PC-9 (cell line): ENCODE measurements around the gene DNAAF2. TPM values are rescaled to one million over a fixed set of nuclear protein-coding genes. Genes with fewer than 3 reads are reported as not detected.

Experiments
- BruUV-seq: library from RNA; stranded (reverse); fragments of 400-500 nt; replicated peaks from 2 replicates; lab custom pipeline; 2021; lab: Mats Ljungman, UMichigan
- CTCF ChIA-PET: fragments of 300-600 bp; sonication (Branson Sonifier 250); formaldehyde crosslinking; loops from one replicate; lab custom pipeline; 2022; ENCODE audit warnings: antibody characterized with exemption; lab: Charles Lee
- POLR2A ChIA-PET: fragments of 300-600 bp; sonication (Branson Sonifier 250); formaldehyde crosslinking; loops from one replicate; lab custom pipeline; 2022; ENCODE audit warnings: antibody characterized with exemption; ENCODE audit not compliant: unreplicated experiment; lab: Charles Lee
- DNase-seq, 2 experiments: peaks; one replicate each; pipeline versions ENCODE4 v3.0.0 to v3.0.0-alpha.2; 2015 to 2022; ENCODE audit warnings: mixed read lengths in 1 of 2
- H2AFZ ChIP-seq: fragments of 200-600 bp; sonication (generic); 2 replicates; pipeline ENCODE4 v1.8.1; 2017; ENCODE audit warnings: antibody characterized with exemption
- H3F3A ChIP-seq: fragments of 200-600 bp; sonication (generic); 2 replicates; pipeline ENCODE4 v1.8.1; 2017; ENCODE audit warnings: antibody characterized with exemption, mild to moderate bottlenecking, low read depth; ENCODE audit not compliant: insufficient read depth
- H3K27ac ChIP-seq: fragments of 200-600 bp; sonication (generic); 2 replicates; pipeline ENCODE4 v1.6.1; 2016; ENCODE audit warnings: mixed run types
- H3K27me3 ChIP-seq: fragments of 200-600 bp; sonication (generic); 2 replicates; pipeline ENCODE4 v1.6.1; 2016; ENCODE audit warnings: low read depth, mixed run types; ENCODE audit not compliant: insufficient read depth
- H3K36me3 ChIP-seq: fragments of 200-600 bp; sonication (generic); 2 replicates; pipeline ENCODE4 v1.6.1; 2016; ENCODE audit warnings: low read depth, mixed run types
- H3K4me1 ChIP-seq: fragments of 200-600 bp; sonication (generic); replicated peaks from 2 replicates; pipeline ENCODE4 v1.6.1; 2016; ENCODE audit warnings: mixed run types; ENCODE audit not compliant: insufficient read depth
- H3K4me2 ChIP-seq: fragments of 200-600 bp; sonication (generic); 2 replicates; pipeline ENCODE4 v1.6.1; 2017; ENCODE audit warnings: mixed run types
- H3K4me3 ChIP-seq: fragments of 200-600 bp; sonication (generic); 2 replicates; pipeline ENCODE4 v1.6.1; 2016; ENCODE audit warnings: mixed run types
- H3K79me2 ChIP-seq: fragments of 200-600 bp; sonication (generic); 2 replicates; pipeline ENCODE4 v1.6.1; 2017; ENCODE audit warnings: low read depth, mixed run types
- H3K9me2 ChIP-seq: fragments of 200-600 bp; sonication (generic); 2 replicates; pipeline ENCODE4 v1.8.1; 2017; ENCODE audit warnings: mild to moderate bottlenecking; ENCODE audit not compliant: insufficient read depth
- H3K9me3 ChIP-seq: fragments of 200-600 bp; sonication (generic); 2 replicates; pipeline ENCODE4 v1.8.1; 2016; ENCODE audit warnings: low read depth; ENCODE audit not compliant: insufficient read depth
- H4K20me1 ChIP-seq: fragments of 200-600 bp; sonication (generic); 2 replicates; pipeline ENCODE4 v1.8.1; 2017; ENCODE audit not compliant: insufficient read depth
- EZH2 ChIP-seq: fragments of 200-600 bp; sonication (generic); IDR thresholded peaks from 2 replicates; pipeline ENCODE4 v1.8.0; 2017; ENCODE audit warnings: antibody characterized with exemption, low read depth
- intact Hi-C: fragments of 100-400 bp; cut with micrococcal nuclease; formaldehyde crosslinking; loops from one replicate; pipeline ENCODE4 v1.10.0; 2022; ENCODE audit not compliant: unreplicated experiment
- total RNA-seq: library from RNA; stranded (reverse); gene quantifications from 2 replicates; pipeline ENCODE4 v1.2.3, GENCODE V29; 2021
- TF ChIP-seq, protein P1 (sequence below): fragments of 200-600 bp; sonication (generic); conservative IDR thresholded peaks from 2 replicates; pipeline ENCODE4 v1.6.1; 2017; ENCODE audit warnings: mixed run types, antibody characterized with exemption, mild to moderate bottlenecking, moderate library complexity

DNAAF2 gene
- total RNA-seq, 1 experiment from 2014 or later = 8.2 TPM

GRCh38 chr14:49640540-49641417, 5.7 kb upstream of the DNAAF2 start:
- POLR2A ChIA-PET = interaction anchor here (0.6 kb wide), 1 partner anchor 179 kb away, joined by 3 read pairs; no protein-coding TSS in a partner anchor

DNA sequence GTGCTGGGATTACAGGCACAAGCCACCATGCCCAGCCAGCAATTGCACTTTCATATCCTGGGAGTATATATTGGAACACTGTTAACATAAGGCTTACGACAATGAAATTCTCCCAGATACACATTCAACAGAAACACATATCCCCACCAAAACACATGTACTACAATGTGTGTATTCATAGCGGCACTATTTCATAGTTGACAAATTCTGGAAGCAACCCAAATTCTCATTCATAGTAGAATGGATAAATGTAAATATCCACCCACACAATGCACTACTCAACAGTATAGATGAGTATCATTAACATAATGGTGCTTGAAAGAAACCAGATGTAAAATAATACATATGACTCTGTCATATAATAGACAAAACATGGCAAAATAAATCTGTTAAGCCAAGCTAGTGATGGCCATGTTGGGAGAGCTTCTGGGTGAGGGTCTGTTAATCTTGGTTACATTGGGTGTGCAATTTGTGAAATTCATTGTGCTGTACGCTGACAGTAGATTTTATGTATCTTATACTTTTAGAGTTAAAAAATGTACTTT, 2.6 kb upstream of the DNAAF2 start:
- BruUV-seq = no TSS peak
- no peak for DNase-seq
- Histone ChIP-seq H3K9me2 (no peaks in the 10 kb centered on the region), H3K36me3 (peaks cover 24% of the 10 kb centered on the region), H2AFZ (no peak overlapping the region), H3K79me2 (peaks cover 90% of the 10 kb centered on the region), H3K4me1 (peaks cover 14% of the 10 kb centered on the region), H3K4me3 (no peak overlapping the region), H3K9me3 (no peaks in the 10 kb centered on the region), H3K27me3 (no peaks in the 10 kb centered on the region), H4K20me1 (peaks cover 44% of the 10 kb centered on the region), H3K4me2 (no peak overlapping the region), H3F3A (peaks cover 63% of the 10 kb centered on the region), H3K27ac (no peak overlapping the region)
- ChIA-PET CTCF (no interaction called here), POLR2A (interaction anchor here (0.6 kb wide), 1 partner anchor 9 kb away, joined by 3 read pairs; no protein-coding TSS in a partner anchor)
- intact Hi-C loops = no loop called here
- TF ChIP-seq, protein P1, sequence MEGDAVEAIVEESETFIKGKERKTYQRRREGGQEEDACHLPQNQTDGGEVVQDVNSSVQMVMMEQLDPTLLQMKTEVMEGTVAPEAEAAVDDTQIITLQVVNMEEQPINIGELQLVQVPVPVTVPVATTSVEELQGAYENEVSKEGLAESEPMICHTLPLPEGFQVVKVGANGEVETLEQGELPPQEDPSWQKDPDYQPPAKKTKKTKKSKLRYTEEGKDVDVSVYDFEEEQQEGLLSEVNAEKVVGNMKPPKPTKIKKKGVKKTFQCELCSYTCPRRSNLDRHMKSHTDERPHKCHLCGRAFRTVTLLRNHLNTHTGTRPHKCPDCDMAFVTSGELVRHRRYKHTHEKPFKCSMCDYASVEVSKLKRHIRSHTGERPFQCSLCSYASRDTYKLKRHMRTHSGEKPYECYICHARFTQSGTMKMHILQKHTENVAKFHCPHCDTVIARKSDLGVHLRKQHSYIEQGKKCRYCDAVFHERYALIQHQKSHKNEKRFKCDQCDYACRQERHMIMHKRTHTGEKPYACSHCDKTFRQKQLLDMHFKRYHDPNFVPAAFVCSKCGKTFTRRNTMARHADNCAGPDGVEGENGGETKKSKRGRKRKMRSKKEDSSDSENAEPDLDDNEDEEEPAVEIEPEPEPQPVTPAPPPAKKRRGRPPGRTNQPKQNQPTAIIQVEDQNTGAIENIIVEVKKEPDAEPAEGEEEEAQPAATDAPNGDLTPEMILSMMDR = no peak
- no peak for TF ChIP-seq EZH2

More at GRCh38 chr14:49640540-49641417, 5.7 kb upstream of the DNAAF2 start:
- peaks cover 51% of the 10 kb centered on the region for H4K20me1 ChIP-seq
- H3K4me1 ChIP-seq = peaks cover 13% of the 10 kb centered on the region
- CTCF ChIA-PET = no interaction called here
- H3K4me3 ChIP-seq = no peak overlapping the region
- H3K27me3 ChIP-seq = no peaks in the 10 kb centered on the region
- no peak for DNase-seq
- no peaks in the 10 kb centered on the region for H3K9me2 ChIP-seq
- BruUV-seq = no TSS peak
- no peak overlapping the region for H3K4me2 ChIP-seq
- H3K79me2 ChIP-seq = peaks cover 76% of the 10 kb centered on the region
- TF ChIP-seq EZH2 = no peak
- TF ChIP-seq, protein P1 = no peak
- peaks cover 27% of the 10 kb centered on the region for H3K36me3 ChIP-seq
- H3K9me3 ChIP-seq = no peaks in the 10 kb centered on the region
- H3K27ac ChIP-seq = no peak overlapping the region
- H3F3A ChIP-seq = peaks cover 56% of the 10 kb centered on the region
- intact Hi-C loops = no loop called here
- no peak overlapping the region for H2AFZ ChIP-seq

GRCh38 chr14:49636866-49637265, 1.8 kb upstream of the DNAAF2 start:
- Histone ChIP-seq H3K9me3 (no peaks in the 10 kb centered on the region), H3K4me3 (peak overlapping the region; percentile 89; the same call in 1 of the 2 replicates), H3K4me1 (peaks cover 17% of the 10 kb centered on the region), H3K4me2 (peak overlapping the region; percentile 90), H3F3A (peaks cover 58% of the 10 kb centered on the region), H3K36me3 (peaks cover 24% of the 10 kb centered on the region), H3K27ac (no peak overlapping the region), H3K9me2 (no peaks in the 10 kb centered on the region), H3K27me3 (no peaks in the 10 kb centered on the region), H3K79me2 (peaks cover 92% of the 10 kb centered on the region), H4K20me1 (peaks cover 37% of the 10 kb centered on the region), H2AFZ (no peak overlapping the region)
- ChIA-PET POLR2A (interaction anchor here (0.6 to 0.9 kb wide), 2 partner anchors 113 to 132 kb away, joined by 3 to 10 read pairs; no protein-coding TSS in a partner anchor), CTCF (interaction anchor here (0.7 kb wide), 1 partner anchor 56 kb away, joined by 3 read pairs; the partner anchor contains the start of gene KLHDC1)
- TF ChIP-seq, protein P1 = no peak
- TF ChIP-seq EZH2 = no peak
- intact Hi-C loops = no loop called here
- no TSS peak for BruUV-seq
- no peak for DNase-seq
